GM21390 (cell line): Measurements from ENCODE around the gene MBIP.
"Not testable (repeated sequence)": the region's sequence is repeated elsewhere in the genome, so short reads cannot be mapped to it uniquely, and the experiment has no call there.

Source experiments
- ATAC-seq: cut with Tn5 transposase; IDR thresholded peaks from one replicate; pipeline ENCODE4 v1.9.1; 2021; ENCODE audit not compliant: unreplicated experiment

Gene MBIP

GRCh38 chr14:36320200-36320896 is at the start of gene MBIP:
MBIP (minus strand) TSS chr14:36320637; CDS start chr14:36320588, 49 bp downstream.
- peak; percentile 97 for ATAC-seq

GRCh38 chr14:36367985-36368774 is 47.7 kb upstream of the MBIP start:
- ATAC-seq = no peak

- ATAC-seq = no peak
Measured at GRCh38 chr14:36365766-36366165, 45.3 kb upstream of the MBIP start.

GRCh38 chr14:36363704-36364103 is 43.3 kb upstream of the MBIP start:
- ATAC-seq = no peak

GRCh38 chr14:36362648-36363047 is 42.2 kb upstream of the MBIP start:
- no peak for ATAC-seq

- ATAC-seq = no peak
Measured at GRCh38 chr14:36361210-36361853, 40.9 kb upstream of the MBIP start.

GRCh38 chr14:36356862-36357261 is 36.4 kb upstream of the MBIP start:
- ATAC-seq = no peak

- ATAC-seq = no peak
Measured at GRCh38 chr14:36346052-36346451, 25.6 kb upstream of the MBIP start.

- no peak for ATAC-seq
Measured at GRCh38 chr14:36344211-36344610, 23.8 kb upstream of the MBIP start.

GRCh38 chr14:36341811-36342210 is 21.4 kb upstream of the MBIP start:
- ATAC-seq = not testable (repeated sequence)

- ATAC-seq = no peak
Measured at GRCh38 chr14:36340276-36340890, 19.9 kb upstream of the MBIP start.

GRCh38 chr14:36339816-36340215 is 19.4 kb upstream of the MBIP start:
- ATAC-seq = no peak

- no peak for ATAC-seq
Measured at GRCh38 chr14:36333119-36333518, 12.7 kb upstream of the MBIP start.

GRCh38 chr14:36327573-36327972 is 7.1 kb upstream of the MBIP start:
- ATAC-seq = not testable (repeated sequence)

- ATAC-seq = no peak
Measured at GRCh38 chr14:36325853-36326252, 5.4 kb upstream of the MBIP start.

GRCh38 chr14:36324897-36325296 is 4.5 kb upstream of the MBIP start:
- ATAC-seq = no peak

GRCh38 chr14:36320897-36321381 is 502 bp upstream of the MBIP start:
- peak; percentile 31 for ATAC-seq

- no peak for ATAC-seq
Measured at GRCh38 chr14:36319899-36320199, 588 bp downstream of the MBIP start.

- no peak for ATAC-seq
Measured at GRCh38 chr14:36317650-36318049, 2.8 kb downstream of the MBIP start.

GRCh38 chr14:36316131-36316530 is 4.3 kb downstream of the MBIP start:
- ATAC-seq = no peak

GRCh38 chr14:36315159-36315853 is 5.1 kb downstream of the MBIP start:
- peak; percentile 40 for ATAC-seq
